GM21423 (cell line): ENCODE measurements around the gene MOB2.
"Not testable (repeated sequence)": the region's sequence is repeated elsewhere in the genome, so short reads cannot be mapped to it uniquely, and the experiment has no call there.

Experiments used
- ATAC-seq: cut with Tn5 transposase; IDR thresholded peaks from one replicate; pipeline ENCODE4 v1.9.1; 2021; ENCODE audit warnings: mild to moderate bottlenecking, moderate library complexity; ENCODE audit not compliant: unreplicated experiment

Gene MOB2

GRCh38 chr11:1423406-1423805 is 63.2 kb downstream of the MOB2 start:
- not testable (repeated sequence) for ATAC-seq

DNA sequence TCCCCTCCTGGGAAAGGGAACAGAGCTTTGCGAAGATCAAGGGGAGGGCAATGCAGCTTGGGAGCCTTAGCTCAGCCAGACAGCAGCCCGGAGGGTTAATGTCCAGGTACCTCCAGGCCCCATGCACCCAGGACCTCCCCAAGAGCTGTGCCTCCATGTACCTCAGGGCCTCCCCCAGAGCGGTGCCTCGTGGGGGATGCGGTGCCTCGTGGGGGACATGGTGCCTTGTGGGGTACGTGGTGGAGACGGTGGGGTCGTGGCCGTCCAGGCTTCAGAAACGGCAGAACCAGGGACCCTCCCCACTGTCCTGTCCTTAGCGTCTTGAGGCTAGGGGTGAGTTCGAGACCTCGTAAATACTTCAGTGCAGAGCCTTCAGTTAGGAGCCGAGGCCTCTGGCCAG is 63.6 kb downstream of the MOB2 start:
- no peak for ATAC-seq

- ATAC-seq, result no peak
Observed at GRCh38 chr11:1422481-1422880, 64.1 kb downstream of the MOB2 start.

DNA sequence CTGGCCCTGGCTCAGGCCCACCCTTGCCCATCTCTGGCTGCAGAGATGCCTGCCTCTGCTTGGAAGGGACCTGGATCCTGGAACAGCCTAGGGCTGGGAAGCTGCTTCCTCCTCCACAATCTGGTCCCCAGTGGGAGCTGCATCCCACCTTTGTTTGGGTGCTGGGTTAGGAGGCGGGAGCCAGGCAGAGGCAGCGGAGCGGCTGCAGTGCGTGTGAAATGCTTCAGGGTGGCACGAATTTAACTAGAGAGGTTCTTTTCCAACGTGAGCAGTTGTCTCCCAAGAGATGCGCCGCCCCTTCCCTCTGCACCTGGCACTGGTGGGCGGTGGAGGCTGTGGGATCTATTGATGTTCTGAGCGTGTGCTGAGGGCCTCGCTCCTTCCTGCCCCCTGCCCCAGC is 65.3 kb downstream of the MOB2 start:
- no peak for ATAC-seq

DNA sequence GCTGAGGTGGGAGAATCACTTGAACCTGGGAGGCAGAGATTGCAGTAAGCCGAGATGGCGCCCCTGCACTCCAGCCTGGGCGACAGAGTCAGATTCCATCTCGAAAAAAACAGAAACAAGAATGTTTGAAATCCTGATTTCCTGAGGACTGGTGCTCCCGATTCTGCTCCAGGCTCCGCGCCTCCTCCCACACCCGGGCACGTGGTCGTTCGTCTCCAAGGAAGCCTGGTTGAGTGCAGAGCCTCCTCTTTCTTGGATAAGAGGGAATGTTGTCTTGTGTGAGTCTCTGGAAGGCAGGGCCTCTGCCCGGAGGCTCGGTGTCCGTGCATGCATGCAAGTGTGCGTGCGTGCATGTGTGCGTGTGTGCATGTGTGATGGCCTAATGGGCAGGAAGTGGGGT is 66.8 kb downstream of the MOB2 start:
- ATAC-seq, result no peak
